ENCODE results near the gene RRP1B. TPM values are rescaled to one million over a fixed set of nuclear protein-coding genes. Genes with fewer than 3 reads are reported as not detected.
"Not testable (repeated sequence)": the region's sequence is repeated elsewhere in the genome, so short reads cannot be mapped to it uniquely, and the experiment has no call there.

The RRP1B gene
- total RNA-seq, 1 donor from 2014 or later: 43.3 TPM

DNA sequence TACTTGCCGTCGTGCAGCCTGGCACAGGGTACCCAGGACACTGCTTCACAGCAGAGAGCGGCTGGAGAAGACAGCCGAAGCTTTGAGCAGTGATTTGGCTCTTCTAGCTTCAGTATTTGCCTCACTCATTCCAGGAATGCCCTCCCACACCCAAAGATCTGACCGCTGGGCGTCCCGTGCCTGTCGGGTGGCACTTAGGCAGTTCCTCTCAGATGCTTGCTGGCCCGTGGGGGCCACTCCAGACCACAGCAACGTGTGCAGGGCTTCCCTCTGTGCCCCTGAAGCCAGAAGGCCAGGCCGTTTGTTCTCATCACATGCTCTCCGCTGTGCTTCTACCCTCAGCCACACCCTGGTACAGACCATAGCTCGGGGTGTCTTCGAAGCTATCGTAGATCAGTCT is 17.0 kb downstream of the RRP1B start:
- H3K4me1 Mint-ChIP-seq (ENCODE audit: unreplicated experiment): no peaks in the 10 kb centered on the region

GRCh38 chr21:43679951-43680350 is 20.6 kb downstream of the RRP1B start:
- Mint-ChIP-seq H3K4me1 (ENCODE audit: unreplicated experiment) (no peaks in the 10 kb centered on the region), H3K36me3 (peaks cover 43% of the 10 kb centered on the region), H3K9me3 (no peaks in the 10 kb centered on the region), H3K4me3 (no peak overlapping the region), H3K27me3 (no peaks in the 10 kb centered on the region), H3K27ac (no peak overlapping the region)
- TF ChIP-seq CTCF (conservative IDR thresholded peaks at IDR 0.05): no peak
- no peak for DNase-seq (ENCODE audit: extremely low spot score, unreplicated experiment)

More for the DNA sequence above, 17.0 kb downstream of the RRP1B start:
- DNase-seq (ENCODE audit: extremely low spot score, unreplicated experiment): no peak
- no peak overlapping the region for H3K27ac Mint-ChIP-seq
- no peak overlapping the region for H3K4me3 Mint-ChIP-seq
- H3K27me3 Mint-ChIP-seq: no peaks in the 10 kb centered on the region
- H3K9me3 Mint-ChIP-seq: no peaks in the 10 kb centered on the region
- no peak for TF ChIP-seq CTCF (conservative IDR thresholded peaks at IDR 0.05)
- H3K36me3 Mint-ChIP-seq: peaks cover 39% of the 10 kb centered on the region

- not testable (repeated sequence) for DNase-seq (ENCODE audit: extremely low spot score, unreplicated experiment); H3K27me3 Mint-ChIP-seq; H3K4me3 Mint-ChIP-seq; H3K9me3 Mint-ChIP-seq; H3K27ac Mint-ChIP-seq; H3K4me1 Mint-ChIP-seq (ENCODE audit: unreplicated experiment)
- peaks cover 44% of the 10 kb centered on the region for H3K36me3 Mint-ChIP-seq
Measured at GRCh38 chr21:43680421-43680820, 21.1 kb downstream of the RRP1B start.

DNA sequence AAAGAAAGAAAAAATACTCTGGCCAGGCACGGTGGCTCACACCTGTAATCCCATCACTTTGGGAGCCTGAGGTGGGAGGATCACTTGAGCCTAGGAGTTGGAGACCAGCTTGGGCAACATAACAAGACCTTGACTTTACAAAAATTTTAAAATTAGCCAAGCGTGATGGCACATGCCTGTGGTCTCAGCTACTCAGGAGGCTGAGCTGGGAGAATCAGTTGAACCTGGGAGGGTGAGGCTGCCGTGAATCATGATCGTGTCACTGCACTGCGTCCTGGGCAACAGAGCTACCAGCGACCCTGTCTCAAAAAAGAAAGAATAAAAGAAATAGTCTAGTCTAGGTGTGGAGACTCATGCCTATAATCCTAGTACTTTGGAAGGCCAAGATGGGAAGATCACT is 22.3 kb downstream of the RRP1B start:
- H3K27ac Mint-ChIP-seq: no peak overlapping the region
- H3K36me3 Mint-ChIP-seq: peaks cover 39% of the 10 kb centered on the region
- no peak for TF ChIP-seq CTCF (conservative IDR thresholded peaks at IDR 0.05)
- H3K9me3 Mint-ChIP-seq: no peaks in the 10 kb centered on the region
- H3K27me3 Mint-ChIP-seq: no peaks in the 10 kb centered on the region
- no peak overlapping the region for H3K4me3 Mint-ChIP-seq
- H3K4me1 Mint-ChIP-seq (ENCODE audit: unreplicated experiment): no peaks in the 10 kb centered on the region
- DNase-seq (ENCODE audit: extremely low spot score, unreplicated experiment): no peak

- Mint-ChIP-seq H3K4me3 (no peak overlapping the region), H3K27ac (no peak overlapping the region), H3K9me3 (no peaks in the 10 kb centered on the region), H3K4me1 (ENCODE audit: unreplicated experiment) (no peaks in the 10 kb centered on the region), H3K27me3 (no peaks in the 10 kb centered on the region), H3K36me3 (peaks cover 25% of the 10 kb centered on the region)
- no peak for DNase-seq (ENCODE audit: extremely low spot score, unreplicated experiment)
- TF ChIP-seq CTCF (conservative IDR thresholded peaks at IDR 0.05): no peak
Measured at GRCh38 chr21:43684424-43684823, 25.1 kb downstream of the RRP1B start.

GRCh38 chr21:43686811-43687565 is 27.6 kb downstream of the RRP1B start:
- Mint-ChIP-seq H3K27ac (no peak overlapping the region), H3K4me1 (ENCODE audit: unreplicated experiment) (no peaks in the 10 kb centered on the region), H3K36me3 (peaks cover 18% of the 10 kb centered on the region), H3K9me3 (no peaks in the 10 kb centered on the region), H3K4me3 (no peak overlapping the region), H3K27me3 (no peaks in the 10 kb centered on the region)
- no peak for DNase-seq (ENCODE audit: extremely low spot score, unreplicated experiment)
- TF ChIP-seq CTCF (conservative IDR thresholded peaks at IDR 0.05): no peak
